Immature natural killer cell (primary cell): ENCODE data around the gene PCSK2. TPM values are rescaled to one million over a fixed set of nuclear protein-coding genes. Genes with fewer than 3 reads are reported as not detected.

Experiments
- DNase-seq, 3 donors: peaks; one replicate each; pipeline ENCODE4 v3.0.0; 2022; ENCODE audit warnings: mixed read lengths in 1 of 3
- H3K27ac Mint-ChIP-seq, 6 donors: one replicate each; pipeline ENCODE4 v1.8.0; 2020; ENCODE audit warnings: mixed read lengths in 6 of 6, mild to moderate bottlenecking in 5 of 6, inconsistent platforms in 4 of 6, moderate library complexity in 3 of 6
- H3K27me3 Mint-ChIP-seq, 3 donors: one replicate each; pipeline ENCODE4 v1.8.0; 2020 to 2021; ENCODE audit warnings: low read depth in 3 of 3, mild to moderate bottlenecking in 3 of 3, mixed read lengths in 3 of 3, moderate library complexity in 3 of 3, inconsistent platforms in 1 of 3
- H3K36me3 Mint-ChIP-seq, 3 donors: one replicate each; pipeline ENCODE4 v1.8.0; 2020; ENCODE audit warnings: mixed read lengths in 3 of 3, inconsistent platforms in 2 of 3, mild to moderate bottlenecking in 2 of 3
- H3K4me1 Mint-ChIP-seq, 2 donors: one replicate each; pipeline ENCODE4 v1.8.0; 2020; ENCODE audit warnings: inconsistent platforms in 2 of 2, mild to moderate bottlenecking in 2 of 2, mixed read lengths in 2 of 2, moderate library complexity in 1 of 2
- H3K4me3 Mint-ChIP-seq, 5 donors: one replicate each; pipeline ENCODE4 v1.8.0; 2020; ENCODE audit warnings: mild to moderate bottlenecking in 5 of 5, mixed read lengths in 5 of 5, inconsistent platforms in 3 of 5, moderate library complexity in 3 of 5
- H3K9me3 Mint-ChIP-seq, 6 donors: one replicate each; pipeline ENCODE4 v1.8.0; 2020; ENCODE audit warnings: mild to moderate bottlenecking in 6 of 6, mixed read lengths in 6 of 6, inconsistent platforms in 4 of 6, moderate library complexity in 3 of 6
- polyA plus RNA-seq, 3 donors: library from polyadenylated mRNA; unstranded; fragments of 300-500 nt; fragmentation: Illumina TruSeq; gene quantifications; one replicate each; pipeline ENCODE4 v1.2.3, GENCODE V29; 2021

Gene PCSK2
- polyA plus RNA-seq, 3 donors from 2014 or later, result not detected

GRCh38 chr20:17460119-17460518, 233.3 kb downstream of the PCSK2 start:
- Mint-ChIP-seq H3K27me3 (peaks cover 0 to 3% (median 2%) of the 10 kb centered on the region in 3 donors), H3K4me3 (no peak overlapping the region), H3K27ac (no peak overlapping the region), H3K4me1 (no peaks in the 10 kb centered on the region), H3K36me3 (no peaks in the 10 kb centered on the region), H3K9me3 (no peaks in the 10 kb centered on the region)
- DNase-seq, result no peak

- H3K9me3 Mint-ChIP-seq, result peaks cover 0 to 2% (median 0%) of the 10 kb centered on the region in 6 donors
- no peaks in the 10 kb centered on the region for H3K4me1 Mint-ChIP-seq
- no peak overlapping the region for H3K4me3 Mint-ChIP-seq
- DNase-seq, result no peak
- H3K27me3 Mint-ChIP-seq, result peaks cover 0 to 6% (median 5%) of the 10 kb centered on the region in 3 donors
- H3K36me3 Mint-ChIP-seq, result no peaks in the 10 kb centered on the region
- no peak overlapping the region for H3K27ac Mint-ChIP-seq
Measured at GRCh38 chr20:17461941-17462340, 235.1 kb downstream of the PCSK2 start.

- no peaks in the 10 kb centered on the region for H3K4me1 Mint-ChIP-seq
- H3K27me3 Mint-ChIP-seq, result peaks cover 0 to 6% (median 5%) of the 10 kb centered on the region in 3 donors
- H3K27ac Mint-ChIP-seq, result no peak overlapping the region
- no peaks in the 10 kb centered on the region for H3K36me3 Mint-ChIP-seq
- peaks cover 0 to 2% (median 0%) of the 10 kb centered on the region in 6 donors for H3K9me3 Mint-ChIP-seq
- no peak overlapping the region for H3K4me3 Mint-ChIP-seq
- no peak for DNase-seq
Measured at GRCh38 chr20:17463711-17464110, 236.9 kb downstream of the PCSK2 start.

GRCh38 chr20:17465236-17465635, 238.4 kb downstream of the PCSK2 start:
- H3K9me3 Mint-ChIP-seq, result peaks cover 0 to 2% (median 0%) of the 10 kb centered on the region in 6 donors
- H3K27me3 Mint-ChIP-seq, result peaks cover 0 to 9% (median 5%) of the 10 kb centered on the region in 3 donors
- H3K4me3 Mint-ChIP-seq, result no peak overlapping the region
- DNase-seq, result no peak
- H3K27ac Mint-ChIP-seq, result no peak overlapping the region
- H3K4me1 Mint-ChIP-seq, result no peaks in the 10 kb centered on the region
- no peaks in the 10 kb centered on the region for H3K36me3 Mint-ChIP-seq

- Mint-ChIP-seq H3K9me3 (peaks cover 0 to 2% (median 0%) of the 10 kb centered on the region in 6 donors), H3K36me3 (no peaks in the 10 kb centered on the region), H3K4me1 (no peaks in the 10 kb centered on the region), H3K27me3 (peaks cover 0 to 9% (median 3%) of the 10 kb centered on the region in 3 donors), H3K4me3 (no peak overlapping the region), H3K27ac (no peak overlapping the region)
- DNase-seq, result no peak
Measured at GRCh38 chr20:17466641-17467040, 239.8 kb downstream of the PCSK2 start.

GRCh38 chr20:17467120-17467655, 240.3 kb downstream of the PCSK2 start:
- DNase-seq, result no peak
- no peak overlapping the region for H3K27ac Mint-ChIP-seq
- no peak overlapping the region for H3K4me3 Mint-ChIP-seq
- H3K27me3 Mint-ChIP-seq, result peaks cover 0 to 9% (median 3%) of the 10 kb centered on the region in 3 donors
- H3K36me3 Mint-ChIP-seq, result no peaks in the 10 kb centered on the region
- peaks cover 0 to 2% (median 0%) of the 10 kb centered on the region in 6 donors for H3K9me3 Mint-ChIP-seq
- no peaks in the 10 kb centered on the region for H3K4me1 Mint-ChIP-seq

- no peaks in the 10 kb centered on the region for H3K4me1 Mint-ChIP-seq
- H3K27me3 Mint-ChIP-seq, result peaks cover 0 to 6% (median 3%) of the 10 kb centered on the region in 3 donors
- H3K27ac Mint-ChIP-seq, result no peak overlapping the region
- no peak overlapping the region for H3K4me3 Mint-ChIP-seq
- no peak for DNase-seq
- peaks cover 0 to 2% (median 0%) of the 10 kb centered on the region in 6 donors for H3K9me3 Mint-ChIP-seq
- no peaks in the 10 kb centered on the region for H3K36me3 Mint-ChIP-seq
Measured at GRCh38 chr20:17468073-17468840, 241.4 kb downstream of the PCSK2 start.

GRCh38 chr20:17469246-17470030, 242.6 kb downstream of the PCSK2 start:
- no peak for DNase-seq
- no peak overlapping the region for H3K4me3 Mint-ChIP-seq
- no peaks in the 10 kb centered on the region for H3K4me1 Mint-ChIP-seq
- no peak overlapping the region for H3K27ac Mint-ChIP-seq
- H3K27me3 Mint-ChIP-seq, result peaks cover 0 to 6% (median 3%) of the 10 kb centered on the region in 3 donors
- H3K9me3 Mint-ChIP-seq, result peaks cover 0 to 2% (median 0%) of the 10 kb centered on the region in 6 donors
- H3K36me3 Mint-ChIP-seq, result no peaks in the 10 kb centered on the region

- Mint-ChIP-seq H3K4me1 (no peaks in the 10 kb centered on the region), H3K4me3 (no peak overlapping the region), H3K27me3 (peaks cover 0 to 6% (median 4%) of the 10 kb centered on the region in 3 donors), H3K36me3 (peaks cover 0 to 3% (median 0%) of the 10 kb centered on the region in 3 donors), H3K27ac (no peak overlapping the region), H3K9me3 (peaks cover 0 to 2% (median 0%) of the 10 kb centered on the region in 6 donors)
- DNase-seq, result no peak
Measured at GRCh38 chr20:17470521-17470920, 243.7 kb downstream of the PCSK2 start.

- Mint-ChIP-seq H3K36me3 (peaks cover 0 to 3% (median 0%) of the 10 kb centered on the region in 3 donors), H3K9me3 (peaks cover 0 to 2% (median 0%) of the 10 kb centered on the region in 6 donors), H3K4me1 (no peaks in the 10 kb centered on the region), H3K27me3 (peaks cover 0 to 6% (median 4%) of the 10 kb centered on the region in 3 donors), H3K27ac (no peak overlapping the region), H3K4me3 (no peak overlapping the region)
- DNase-seq, result no peak
Measured at GRCh38 chr20:17470973-17471372, 244.1 kb downstream of the PCSK2 start.

GRCh38 chr20:17471606-17472187, 244.9 kb downstream of the PCSK2 start:
- H3K4me3 Mint-ChIP-seq, result no peak overlapping the region
- H3K4me1 Mint-ChIP-seq, result no peaks in the 10 kb centered on the region
- no peak overlapping the region for H3K27ac Mint-ChIP-seq
- no peaks in the 10 kb centered on the region for H3K9me3 Mint-ChIP-seq
- H3K27me3 Mint-ChIP-seq, result peaks cover 0 to 3% (median 2%) of the 10 kb centered on the region in 3 donors
- peaks cover 0 to 3% (median 0%) of the 10 kb centered on the region in 3 donors for H3K36me3 Mint-ChIP-seq
- no peak for DNase-seq

GRCh38 chr20:17473659-17474058, 246.8 kb downstream of the PCSK2 start:
- Mint-ChIP-seq H3K27ac (no peak overlapping the region), H3K36me3 (peaks cover 0 to 3% (median 0%) of the 10 kb centered on the region in 3 donors)

GRCh38 chr20:17479063-17479657, 252.3 kb downstream of the PCSK2 start:
- peaks cover 2 to 7% (median 5%) of the 10 kb centered on the region in 3 donors for H3K27me3 Mint-ChIP-seq
- no peak overlapping the region for H3K4me3 Mint-ChIP-seq
- H3K4me1 Mint-ChIP-seq, result no peaks in the 10 kb centered on the region
- no peak for DNase-seq
- no peak overlapping the region for H3K27ac Mint-ChIP-seq
- H3K36me3 Mint-ChIP-seq, result peaks cover 0 to 6% (median 0%) of the 10 kb centered on the region in 3 donors
- H3K9me3 Mint-ChIP-seq, result no peaks in the 10 kb centered on the region

More at GRCh38 chr20:17473659-17474058, 246.8 kb downstream of the PCSK2 start:
- no peak for DNase-seq
- no peaks in the 10 kb centered on the region for H3K4me1 Mint-ChIP-seq
- H3K9me3 Mint-ChIP-seq, result no peaks in the 10 kb centered on the region
- no peak overlapping the region for H3K4me3 Mint-ChIP-seq
- H3K27me3 Mint-ChIP-seq, result peaks cover 0 to 3% (median 2%) of the 10 kb centered on the region in 3 donors
